ENCODE measurements around the gene APIP.

Gene APIP

GRCh38 chr11:34850334-34850733 lies 65.8 kb downstream of the APIP start:
- TF ChIP-seq CTCF (IDR thresholded peaks at IDR 0.05; ENCODE audit: low read depth, low read length, missing control alignments), result no peak
- no peak for DNase-seq (ENCODE audit: extremely low read depth, low read depth)
- H3K4me3 ChIP-seq (replicated peaks; ENCODE audit: low read depth, low read length), result no peak overlapping the region

GRCh38 chr11:34846467-34846866 lies 69.7 kb downstream of the APIP start:
- DNase-seq (ENCODE audit: extremely low read depth, low read depth), result no peak
- TF ChIP-seq CTCF (IDR thresholded peaks at IDR 0.05; ENCODE audit: low read depth, low read length, missing control alignments), result no peak
- no peak overlapping the region for H3K4me3 ChIP-seq (replicated peaks; ENCODE audit: low read depth, low read length)

- TF ChIP-seq CTCF (IDR thresholded peaks at IDR 0.05; ENCODE audit: low read depth, low read length, missing control alignments), result no peak
- no peak for DNase-seq (ENCODE audit: extremely low read depth, low read depth)
Measured at GRCh38 chr11:34844463-34845112, 71.6 kb downstream of the APIP start.

GRCh38 chr11:34843271-34843670 lies 72.9 kb downstream of the APIP start:
- no peak overlapping the region for H3K4me3 ChIP-seq (replicated peaks; ENCODE audit: low read depth, low read length)
- DNase-seq (ENCODE audit: extremely low read depth, low read depth), result no peak
- no peak for TF ChIP-seq CTCF (IDR thresholded peaks at IDR 0.05; ENCODE audit: low read depth, low read length, missing control alignments)

More at GRCh38 chr11:34844463-34845112, 71.6 kb downstream of the APIP start:
- no peak overlapping the region for H3K4me3 ChIP-seq (replicated peaks; ENCODE audit: low read depth, low read length)

- H3K4me3 ChIP-seq (replicated peaks; ENCODE audit: low read depth, low read length), result no peak overlapping the region
- TF ChIP-seq CTCF (IDR thresholded peaks at IDR 0.05; ENCODE audit: low read depth, low read length, missing control alignments), result peak; percentile 69
- DNase-seq (ENCODE audit: extremely low read depth, low read depth), result peak; percentile 10
Measured at GRCh38 chr11:34840736-34841386, 75.3 kb downstream of the APIP start.

- no peak overlapping the region for H3K4me3 ChIP-seq (replicated peaks; ENCODE audit: low read depth, low read length)
- no peak for DNase-seq (ENCODE audit: extremely low read depth, low read depth)
- no peak for TF ChIP-seq CTCF (IDR thresholded peaks at IDR 0.05; ENCODE audit: low read depth, low read length, missing control alignments)
Measured at GRCh38 chr11:34839969-34840368, 76.2 kb downstream of the APIP start.

Data from HFF-Myc (cell line).